Dedifferentiated amniotic fluid mesenchymal stem cell (primary cell): Measurements from ENCODE around the gene EFNA5.

Experiments used
- DNase-seq: peaks from one replicate; pipeline ENCODE4 v3.0.0-alpha.2; 2016; ENCODE audit errors: extremely low spot score

Gene EFNA5

GRCh38 chr5:107603349-107603748, 67.4 kb downstream of the EFNA5 start:
- no peak for DNase-seq

GRCh38 chr5:107602896-107603295, 67.8 kb downstream of the EFNA5 start:
- DNase-seq, result no peak

- DNase-seq, result no peak
These were observed 69.7 kb downstream of the EFNA5 start for GRCh38 chr5:107601076-107601475.

GRCh38 chr5:107598958-107599357, 71.8 kb downstream of the EFNA5 start:
- no peak for DNase-seq

GRCh38 chr5:107597803-107598202, 72.9 kb downstream of the EFNA5 start:
- no peak for DNase-seq

GRCh38 chr5:107597247-107597646, 73.5 kb downstream of the EFNA5 start:
- DNase-seq, result no peak

GRCh38 chr5:107594253-107595045, 76.3 kb downstream of the EFNA5 start:
- DNase-seq, result no peak

- no peak for DNase-seq
These were observed 77.7 kb downstream of the EFNA5 start for GRCh38 chr5:107593009-107593408.

GRCh38 chr5:107592515-107592914, 78.2 kb downstream of the EFNA5 start:
- DNase-seq, result no peak

- no peak for DNase-seq
These were observed 80.1 kb downstream of the EFNA5 start for GRCh38 chr5:107590686-107591085.

GRCh38 chr5:107589520-107590193, 81.1 kb downstream of the EFNA5 start:
- DNase-seq, result no peak

- DNase-seq, result no peak
These were observed 88.1 kb downstream of the EFNA5 start for GRCh38 chr5:107582625-107583024.

GRCh38 chr5:107580889-107581820, 89.6 kb downstream of the EFNA5 start:
- no peak for DNase-seq

GRCh38 chr5:107578051-107578635, 92.6 kb downstream of the EFNA5 start:
- no peak for DNase-seq

- DNase-seq, result no peak
These were observed 93.3 kb downstream of the EFNA5 start for GRCh38 chr5:107577394-107577950.

GRCh38 chr5:107576736-107577393, 93.9 kb downstream of the EFNA5 start:
- DNase-seq, result no peak

- no peak for DNase-seq
These were observed 94.6 kb downstream of the EFNA5 start for GRCh38 chr5:107576155-107576554.

GRCh38 chr5:107574287-107574686, 96.5 kb downstream of the EFNA5 start:
- no peak for DNase-seq

- no peak for DNase-seq
These were observed 97.9 kb downstream of the EFNA5 start for GRCh38 chr5:107572715-107573368.
